NK-92 (cell line): Measurements from ENCODE around the gene AGBL5.
"Not testable (repeated sequence)": the region's sequence is repeated elsewhere in the genome, so short reads cannot be mapped to it uniquely, and the experiment has no call there.

Experiments used
- DNase-seq: peaks from one replicate; lab custom pipeline; 2025; ENCODE audit not compliant: unreplicated experiment; lab: John Stamatoyannopoulos, UW

The AGBL5 gene

DNA sequence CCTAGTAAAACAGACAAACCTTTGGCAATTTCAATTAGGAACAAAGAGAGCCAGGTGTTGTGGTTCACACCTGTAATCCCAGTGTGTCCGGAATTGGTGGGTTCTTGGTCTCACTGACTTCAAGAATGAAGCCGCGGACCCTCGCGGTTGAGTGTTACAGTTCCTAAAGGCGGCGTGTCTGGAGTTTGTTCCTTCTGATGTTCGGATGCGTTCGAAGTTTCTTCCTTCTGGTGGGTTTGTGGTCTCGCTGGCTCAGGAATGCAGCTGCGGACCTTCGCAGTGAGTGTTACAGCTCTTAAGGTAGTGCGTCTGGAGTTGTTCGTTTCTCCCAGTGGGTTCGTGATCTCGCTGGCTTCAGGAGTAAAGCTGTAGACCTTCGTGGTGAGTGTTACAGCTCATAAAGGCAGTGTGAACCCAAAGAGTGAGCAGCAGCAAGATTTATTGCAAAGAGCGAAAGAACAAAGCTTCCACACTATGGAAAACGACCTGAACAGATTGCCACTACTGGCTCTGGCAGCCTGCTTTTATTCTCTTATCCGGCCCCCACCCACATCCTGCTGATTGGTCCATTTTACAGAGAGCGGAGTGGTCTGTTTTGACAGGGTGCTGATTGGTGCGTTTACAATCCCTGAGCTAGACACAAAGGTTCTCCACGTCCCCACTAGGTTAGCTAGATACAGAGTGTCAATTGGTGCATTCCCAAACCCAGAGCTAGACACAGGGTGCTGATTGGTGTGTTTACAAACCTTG lies 59.3 kb downstream of the AGBL5 start:
- DNase-seq, result not testable (repeated sequence)

DNA sequence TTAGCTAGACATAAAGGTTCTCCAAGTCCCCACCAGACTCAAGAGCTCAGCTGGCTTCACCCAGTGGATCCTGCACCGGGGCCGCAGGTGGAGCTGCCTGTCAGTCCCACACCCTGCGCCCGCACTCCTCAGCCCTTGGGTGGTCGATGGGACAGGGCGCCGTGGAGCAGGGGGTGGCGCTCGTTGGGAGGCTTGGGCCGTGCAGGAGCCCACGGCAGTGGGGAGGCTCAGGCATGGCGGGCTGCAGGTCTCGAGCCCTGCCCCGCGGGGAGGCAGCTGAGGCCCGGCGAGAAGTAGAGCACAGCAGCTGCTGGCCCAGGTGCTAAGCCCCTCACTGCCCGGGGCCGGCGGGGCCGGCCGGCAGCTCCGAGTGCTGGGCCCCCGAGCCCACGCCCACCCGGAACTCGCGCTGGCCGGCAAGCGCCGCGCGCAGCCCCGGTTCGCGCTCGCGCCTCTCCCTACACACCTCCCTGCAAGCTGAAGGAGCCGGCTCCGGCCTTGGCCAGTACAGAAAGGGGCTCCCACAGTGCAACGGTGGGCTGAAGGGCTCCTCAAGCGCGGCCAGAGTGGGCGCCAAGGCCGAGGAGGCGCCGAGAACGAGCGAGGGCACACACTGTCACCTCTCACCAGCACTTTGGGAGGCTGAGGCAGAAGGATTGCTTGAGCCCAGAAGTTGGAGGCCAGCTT lies 60.1 kb downstream of the AGBL5 start:
- not testable (repeated sequence) for DNase-seq

DNA sequence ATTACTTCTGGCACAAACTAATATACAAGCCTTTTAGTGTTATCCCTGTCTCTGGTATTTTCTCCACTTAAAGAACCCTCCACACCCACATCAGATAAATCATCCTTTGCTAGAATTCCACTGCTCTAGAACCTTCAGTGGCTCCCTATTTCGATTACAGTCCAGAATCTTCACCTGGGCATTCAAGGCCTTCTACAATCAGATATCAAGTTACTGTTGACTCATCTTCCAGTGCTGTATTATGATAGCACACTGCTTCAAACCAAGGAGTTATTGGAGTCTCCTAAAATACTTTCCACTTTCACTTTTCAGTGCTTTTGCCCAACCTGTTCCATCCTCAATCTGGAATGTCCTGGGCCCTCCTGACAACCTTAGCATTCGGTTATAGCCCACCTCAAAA lies 64.1 kb downstream of the AGBL5 start:
- no peak for DNase-seq

DNA sequence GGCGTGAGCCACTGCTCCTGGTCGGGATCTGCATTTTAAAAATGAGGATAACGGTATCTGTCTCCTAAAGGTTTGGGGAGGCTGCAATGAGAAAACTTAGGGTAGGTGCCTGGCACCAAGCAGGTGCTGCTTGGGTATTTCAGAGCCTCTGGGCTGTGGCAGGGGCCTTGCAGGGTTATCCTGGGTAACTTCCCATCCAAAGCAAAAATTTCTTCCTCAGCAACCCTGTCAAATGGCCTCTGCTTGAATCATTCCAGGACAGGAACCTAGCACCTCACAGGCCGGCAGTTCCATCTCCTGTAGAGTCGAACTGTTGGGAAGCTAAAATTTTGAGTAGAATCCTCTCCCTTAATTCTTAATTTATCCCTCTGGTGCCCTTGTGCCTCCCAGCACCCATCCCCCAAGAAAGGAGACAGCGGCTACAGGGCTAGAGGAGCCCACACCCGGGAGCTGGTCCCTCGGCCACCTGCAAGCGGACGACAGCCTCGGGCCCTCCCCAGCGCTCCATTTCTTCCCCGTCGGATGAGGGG lies 66.6 kb downstream of the AGBL5 start:
- no peak for DNase-seq

DNA sequence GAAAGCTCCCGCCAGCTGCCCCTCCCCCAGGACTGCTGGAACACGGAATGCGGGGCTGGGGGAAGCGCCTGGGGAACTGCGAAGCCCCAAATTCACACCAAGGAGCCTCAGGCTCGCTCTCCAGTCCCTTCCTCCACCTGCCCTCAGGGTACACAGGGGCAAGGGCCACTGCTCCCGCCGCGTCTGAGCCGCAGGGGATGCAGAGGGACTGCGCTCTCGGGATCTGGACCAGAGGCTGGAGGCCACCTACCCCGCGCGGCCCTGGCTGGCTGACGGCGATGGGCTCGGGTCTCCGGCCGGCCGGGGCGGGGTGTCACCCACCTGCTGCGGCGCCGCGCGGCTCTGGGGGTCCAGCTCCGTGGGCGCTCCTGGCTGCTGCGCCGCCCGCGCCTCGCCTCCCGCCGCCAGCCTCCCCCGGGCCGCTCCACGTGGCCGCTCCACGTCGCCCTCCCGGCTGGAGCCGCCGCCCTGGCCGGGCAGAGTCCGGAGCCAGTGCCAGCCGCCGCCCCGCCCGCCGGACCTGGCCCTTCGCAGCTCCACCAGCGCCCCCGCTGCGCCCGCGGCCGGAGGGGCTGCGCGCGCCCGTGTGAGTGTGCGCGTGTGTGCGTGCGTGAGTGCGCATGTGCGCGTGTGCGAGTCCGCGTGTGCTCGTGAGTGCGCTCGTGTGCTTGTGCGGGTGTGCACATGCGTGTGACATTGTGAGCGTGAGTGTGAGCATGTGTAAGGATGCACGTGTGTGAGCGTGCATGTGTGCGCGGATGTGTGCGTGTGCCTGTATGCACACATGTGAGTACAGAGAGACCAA lies 67.3 kb downstream of the AGBL5 start, which contains the start of gene CGREF1:
Gene CGREF1 (minus strand): TSS at position 604 of the 805 bp plus-strand sequence. CDS start 14,762 bp downstream, outside the sequence.
- DNase-seq, result no peak

DNA sequence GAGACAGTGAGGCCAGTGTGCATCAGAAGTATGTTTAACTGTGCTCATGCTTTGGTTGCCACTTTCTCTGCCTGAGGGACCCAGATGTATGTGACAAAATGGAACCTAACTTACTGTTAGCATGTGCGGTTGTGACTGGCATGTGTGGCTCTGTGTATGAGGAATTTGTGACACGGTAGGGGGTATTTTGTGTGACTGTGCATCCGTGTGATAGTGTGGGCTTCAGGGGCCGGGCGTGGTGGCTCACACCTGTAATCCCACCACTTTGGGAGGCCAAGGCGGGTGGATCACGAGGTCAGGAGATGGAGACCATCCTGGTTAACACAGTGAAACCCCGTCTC lies 67.8 kb downstream of the AGBL5 start:
- DNase-seq, result not testable (repeated sequence)
